Tibial nerve (tissue), 4 donors: ENCODE results near the gene TDRKH. TPM values are rescaled to one million over a fixed set of nuclear protein-coding genes. Genes with fewer than 3 reads are reported as not detected.
A peak's percentile ranks its signal among the peaks of the same experiment; 100 is the strongest.

Experiments
- DNase-seq, 2 donors: peaks; one replicate each; pipeline ENCODE4 v3.0.0-alpha.2; 2019; ENCODE audit warnings: low spot score in 2 of 2
- H3K27ac ChIP-seq, 4 donors: fragments of 200-600 bp; sonication (generic) in 3 of 4; one replicate each; pipeline ENCODE4 v1.5.1; 2017 to 2019; ENCODE audit warnings: mild to moderate bottlenecking in 1 of 4
- H3K27me3 ChIP-seq, 2 donors: fragments of 200-600 bp; sonication (generic) in 1 of 2; one replicate each; pipeline versions ENCODE4 v1.5.1 to v1.6.0; 2017 to 2019
- H3K36me3 ChIP-seq, 3 donors: fragments of 200-600 bp; sonication (generic); one replicate each; pipeline ENCODE4 v1.5.1; 2018 to 2019
- H3K4me1 ChIP-seq, 4 donors: fragments of 200-600 bp; sonication (generic) in 3 of 4; one replicate each; pipeline ENCODE4 v1.5.1; 2017 to 2019
- H3K4me3 ChIP-seq, 4 donors: fragments of 200-600 bp; sonication (generic) in 3 of 4; one replicate each; pipeline ENCODE4 v1.5.1; 2017 to 2019; ENCODE audit warnings: mild to moderate bottlenecking in 1 of 4, moderate library complexity in 1 of 4
- H3K9me3 ChIP-seq, 4 donors: fragments of 200-600 bp; sonication (generic) in 3 of 4; one replicate each; pipeline ENCODE4 v1.5.1; 2017 to 2019
- EP300 ChIP-seq, 2 donors: sonication (generic); formaldehyde crosslinking; IDR thresholded peaks; one replicate each; pipeline ENCODE4 v1.6.1; 2017; ENCODE audit warnings: antibody characterized with exemption in 2 of 2, mild to moderate bottlenecking in 1 of 2
- POLR2A ChIP-seq, 2 donors: fragments of 450-650 bp; IDR thresholded peaks; one replicate each; pipeline ENCODE4 v1.6.1; 2017; ENCODE audit warnings: antibody characterized with exemption in 2 of 2, mild to moderate bottlenecking in 2 of 2, moderate library complexity in 2 of 2
- WGBS, 2 donors: methylation state at CpG; one replicate each; pipeline ENCODE4 v1.1.5; 2018; 5-methylcytosine and 5-hydroxymethylcytosine counted together
- total RNA-seq, 4 donors: library from RNA; depleted of rRNA; stranded (reverse); fragments of >200 nt; gene quantifications; one replicate each; pipeline ENCODE4 v1.1.0, GENCODE V29; 2016
- TF ChIP-seq, protein P1 (sequence below), 5 experiments: fragments of 200-600 bp in 3 of 5; fragments of 450-650 bp in 2 of 5; sonication (generic) in 3 of 5; IDR thresholded peaks; one replicate each; pipeline ENCODE4 v1.5.1; 2016 to 2019; ENCODE audit warnings: antibody characterized with exemption in 5 of 5, mild to moderate bottlenecking in 3 of 5, moderate library complexity in 2 of 5

Gene TDRKH, protein sequence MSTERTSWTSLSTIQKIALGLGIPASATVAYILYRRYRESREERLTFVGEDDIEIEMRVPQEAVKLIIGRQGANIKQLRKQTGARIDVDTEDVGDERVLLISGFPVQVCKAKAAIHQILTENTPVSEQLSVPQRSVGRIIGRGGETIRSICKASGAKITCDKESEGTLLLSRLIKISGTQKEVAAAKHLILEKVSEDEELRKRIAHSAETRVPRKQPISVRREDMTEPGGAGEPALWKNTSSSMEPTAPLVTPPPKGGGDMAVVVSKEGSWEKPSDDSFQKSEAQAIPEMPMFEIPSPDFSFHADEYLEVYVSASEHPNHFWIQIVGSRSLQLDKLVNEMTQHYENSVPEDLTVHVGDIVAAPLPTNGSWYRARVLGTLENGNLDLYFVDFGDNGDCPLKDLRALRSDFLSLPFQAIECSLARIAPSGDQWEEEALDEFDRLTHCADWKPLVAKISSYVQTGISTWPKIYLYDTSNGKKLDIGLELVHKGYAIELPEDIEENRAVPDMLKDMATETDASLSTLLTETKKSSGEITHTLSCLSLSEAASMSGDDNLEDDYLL
- 1 to 10 TPM; 2.2 to 8.0 (median 7.0) TPM for total RNA-seq

DNA sequence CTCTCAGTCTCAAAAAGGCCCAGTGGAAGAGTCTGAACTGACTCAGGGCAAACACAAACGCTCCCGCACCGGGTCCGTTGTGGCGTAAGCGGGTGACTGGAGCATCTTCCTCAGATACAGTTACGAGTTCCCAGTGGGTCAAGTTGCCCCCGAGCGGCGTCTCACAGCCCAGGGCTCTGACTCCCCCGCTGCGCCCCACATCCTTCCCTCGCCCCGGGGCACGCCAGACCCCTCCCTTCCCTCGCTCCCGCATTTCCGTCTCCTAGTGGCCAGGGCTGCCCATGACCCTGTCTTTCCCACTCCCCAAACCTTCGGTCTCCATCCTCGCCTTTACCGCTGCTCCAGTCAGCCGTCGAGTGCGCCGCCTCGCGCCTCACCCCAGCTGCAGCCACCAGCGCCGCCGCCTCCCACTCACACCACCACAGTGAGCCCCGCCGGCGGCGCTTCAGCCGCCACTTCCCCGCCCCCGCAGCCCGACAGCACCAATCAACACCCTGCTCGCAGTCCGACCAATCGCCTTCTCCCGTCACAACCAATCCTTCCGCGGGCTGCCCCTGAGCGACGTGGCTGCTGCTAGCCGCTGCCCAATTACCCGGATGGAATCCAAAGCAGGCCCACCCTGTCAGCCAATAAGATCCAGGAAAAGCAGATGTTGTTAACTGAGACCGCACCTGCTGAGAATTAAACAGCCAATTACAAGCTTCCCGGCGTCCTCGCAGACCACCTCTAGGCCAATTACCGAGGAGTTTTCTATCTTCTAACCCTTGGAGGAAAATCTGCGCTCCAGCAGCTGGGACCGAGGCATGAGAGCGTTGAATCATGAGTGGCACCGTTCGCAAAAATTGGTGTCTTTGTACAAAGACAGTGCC, at the start of gene TDRKH:
Gene TDRKH, minus strand, starts transcription at position 430 of the 869 bp plus-strand sequence. CDS start 7,478 bp downstream, outside the sequence.
- 1% methylated on average over 58 of the region's 58 CpGs for WGBS, 2 donors
- Histone ChIP-seq H3K4me3 (peak within 1 kb of the TSS; percentile 54 to 69 (median 63)), H3K36me3 (peaks cover 0 to 6% (median 0%) of the 10 kb centered on the region in 3 donors), H3K27ac (peak within 1 kb of the TSS in 3 of 4 donors; percentile 56 to 71 (median 57)), H3K27me3 (no peaks in the 10 kb centered on the region), H3K9me3 (no peaks in the 10 kb centered on the region), H3K4me1 (peaks cover 0 to 19% (median 0%) of the 10 kb centered on the region in 4 donors)
- DNase-seq, result peak; percentile 95 to 97
- TF ChIP-seq, protein P1, sequence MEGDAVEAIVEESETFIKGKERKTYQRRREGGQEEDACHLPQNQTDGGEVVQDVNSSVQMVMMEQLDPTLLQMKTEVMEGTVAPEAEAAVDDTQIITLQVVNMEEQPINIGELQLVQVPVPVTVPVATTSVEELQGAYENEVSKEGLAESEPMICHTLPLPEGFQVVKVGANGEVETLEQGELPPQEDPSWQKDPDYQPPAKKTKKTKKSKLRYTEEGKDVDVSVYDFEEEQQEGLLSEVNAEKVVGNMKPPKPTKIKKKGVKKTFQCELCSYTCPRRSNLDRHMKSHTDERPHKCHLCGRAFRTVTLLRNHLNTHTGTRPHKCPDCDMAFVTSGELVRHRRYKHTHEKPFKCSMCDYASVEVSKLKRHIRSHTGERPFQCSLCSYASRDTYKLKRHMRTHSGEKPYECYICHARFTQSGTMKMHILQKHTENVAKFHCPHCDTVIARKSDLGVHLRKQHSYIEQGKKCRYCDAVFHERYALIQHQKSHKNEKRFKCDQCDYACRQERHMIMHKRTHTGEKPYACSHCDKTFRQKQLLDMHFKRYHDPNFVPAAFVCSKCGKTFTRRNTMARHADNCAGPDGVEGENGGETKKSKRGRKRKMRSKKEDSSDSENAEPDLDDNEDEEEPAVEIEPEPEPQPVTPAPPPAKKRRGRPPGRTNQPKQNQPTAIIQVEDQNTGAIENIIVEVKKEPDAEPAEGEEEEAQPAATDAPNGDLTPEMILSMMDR (IDR thresholded peaks at IDR 0.05), result peak in 4 of 5 experiments; percentile 15 to 76 (median 36)
- TF ChIP-seq EP300 (IDR thresholded peaks at IDR 0.05), result peak; percentile 20 to 74
- TF ChIP-seq POLR2A (IDR thresholded peaks at IDR 0.05), result peak; percentile 10 to 74

DNA sequence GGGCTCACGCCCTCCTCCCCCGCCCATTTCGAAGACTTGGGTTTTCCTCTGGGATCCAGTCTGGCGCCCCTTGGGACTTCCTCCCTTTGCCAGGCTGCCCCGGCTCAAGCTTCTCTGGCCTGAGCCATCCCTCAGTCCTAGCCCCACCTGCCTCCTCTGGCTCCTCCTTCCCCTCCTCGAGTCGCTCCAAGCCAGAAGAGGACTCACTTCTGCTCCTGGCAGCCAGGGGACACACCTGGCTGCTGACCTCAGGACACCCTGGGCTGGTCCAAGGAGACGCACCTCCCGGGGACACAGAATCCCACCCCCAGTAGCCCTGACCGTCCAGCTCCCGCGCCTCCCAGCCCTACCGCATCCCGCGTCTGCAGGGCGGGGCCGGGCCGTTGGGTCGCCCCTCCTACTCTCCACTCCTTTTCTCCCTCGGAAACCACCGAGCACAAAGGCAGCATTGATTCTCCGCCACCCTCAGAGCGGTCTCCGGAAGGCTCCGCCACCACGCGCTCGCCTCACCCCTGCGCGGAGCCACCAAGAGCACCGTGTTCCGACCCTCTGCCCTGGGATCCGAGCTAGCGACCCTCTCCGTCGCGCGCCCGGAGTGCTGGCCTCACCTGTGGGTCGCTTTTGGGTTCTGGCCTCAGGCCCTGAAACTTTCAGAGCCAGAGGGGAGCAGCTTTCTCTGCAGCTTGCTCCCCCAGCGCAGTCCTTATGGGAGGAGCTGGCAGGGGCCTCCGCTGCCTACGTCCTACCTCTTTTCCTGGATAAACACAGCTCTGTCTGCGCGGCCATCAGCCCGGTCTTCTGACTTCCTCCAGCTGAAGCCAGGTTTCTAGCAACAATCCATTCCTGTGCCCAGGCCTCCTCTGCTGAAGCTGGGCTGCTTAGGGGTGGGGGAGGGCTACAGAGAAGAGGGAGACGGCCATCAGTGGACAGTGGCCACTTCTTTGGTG, 49.4 kb upstream of the TDRKH start, which contains the start of gene C2CD4D:
Gene C2CD4D, minus strand, starts transcription at position 364 of the 947 bp plus-strand sequence. CDS start 831 bp downstream, outside the sequence.
- Histone ChIP-seq H3K9me3 (no peaks in the 10 kb centered on the region), H3K4me1 (peaks cover 0 to 33% (median 9%) of the 10 kb centered on the region in 4 donors), H3K4me3 (peak within 1 kb of the TSS; percentile 28 to 59 (median 40)), H3K27ac (peak within 1 kb of the TSS; percentile 62 to 87 (median 76)), H3K27me3 (peaks cover 0 to 29% of the 10 kb centered on the region in 2 donors), H3K36me3 (no peaks in the 10 kb centered on the region)
- peak in 1 of 2 donors; percentile 38 for DNase-seq
- WGBS, 2 donors, result 5 to 11% methylated on average over 39 of the region's 47 CpGs
- TF ChIP-seq EP300 (IDR thresholded peaks at IDR 0.05) (peak in 1 of 2 donors; percentile 83), POLR2A (IDR thresholded peaks at IDR 0.05) (peak in 1 of 2 donors; percentile 56)
- TF ChIP-seq, protein P1 (IDR thresholded peaks at IDR 0.05), result peak in 1 of 5 experiments; percentile 9

DNA sequence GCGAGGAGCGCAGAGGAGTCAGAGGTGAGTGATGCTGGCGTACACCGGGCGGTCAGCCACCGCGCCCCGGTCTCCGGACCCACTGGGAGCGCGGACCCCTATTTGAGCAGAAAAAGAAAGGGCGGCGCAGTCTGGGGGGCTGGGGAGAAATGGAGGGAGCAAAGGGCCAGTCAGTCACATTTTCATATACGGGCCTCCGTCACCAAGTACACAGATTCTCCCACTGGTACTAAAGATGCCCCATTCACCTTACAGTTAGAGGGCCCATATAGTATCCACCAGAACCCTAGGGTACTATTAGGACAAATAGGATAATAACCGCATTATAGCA, 48.7 kb upstream of the TDRKH start:
- H3K27ac ChIP-seq, result peak overlapping the region; percentile 62 to 87 (median 76)
- H3K9me3 ChIP-seq, result no peaks in the 10 kb centered on the region
- TF ChIP-seq POLR2A (IDR thresholded peaks at IDR 0.05) (no peak), EP300 (IDR thresholded peaks at IDR 0.05) (no peak)
- TF ChIP-seq, protein P1 (IDR thresholded peaks at IDR 0.05), result no peak
- no peaks in the 10 kb centered on the region for H3K36me3 ChIP-seq
- 11 to 20% methylated on average over 16 of the region's 16 CpGs for whole genome bisulfite sequencing, 2 donors
- peak overlapping the region; percentile 28 to 59 (median 40) for H3K4me3 ChIP-seq
- H3K4me1 ChIP-seq, result peaks cover 0 to 33% (median 9%) of the 10 kb centered on the region in 4 donors
- peaks cover 0 to 29% of the 10 kb centered on the region in 2 donors for H3K27me3 ChIP-seq
- DNase-seq, result no peak
